HG02678 (cell line): ENCODE measurements around the gene ACTR3.
"Not testable (repeated sequence)": the region's sequence is repeated elsewhere in the genome, so short reads cannot be mapped to it uniquely, and the experiment has no call there.

Source experiments
- ATAC-seq: cut with Tn5 transposase; IDR thresholded peaks from one replicate; pipeline ENCODE4 v1.9.1; 2021; ENCODE audit warnings: mild to moderate bottlenecking, moderate library complexity; ENCODE audit not compliant: unreplicated experiment

ACTR3 gene

DNA sequence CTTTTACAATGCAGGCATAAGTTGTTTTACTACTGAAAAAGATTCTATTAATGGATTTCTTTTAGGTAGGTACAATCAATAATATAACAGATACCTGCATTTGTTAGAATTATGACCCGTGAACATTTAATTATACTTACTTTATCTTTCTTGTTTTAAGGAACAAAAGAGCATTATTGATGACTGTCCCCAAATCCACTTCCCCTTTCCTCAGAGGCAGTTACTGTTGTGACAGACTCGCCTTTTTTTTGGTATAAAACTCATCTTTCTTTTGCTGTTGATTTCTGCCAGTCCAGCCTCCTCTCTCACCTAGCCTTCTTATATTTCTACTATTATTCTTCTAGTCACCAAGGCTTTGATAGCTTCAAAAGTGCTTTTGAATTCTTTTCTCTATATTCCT, 12.1 kb downstream of the ACTR3 start:
- no peak for ATAC-seq

DNA sequence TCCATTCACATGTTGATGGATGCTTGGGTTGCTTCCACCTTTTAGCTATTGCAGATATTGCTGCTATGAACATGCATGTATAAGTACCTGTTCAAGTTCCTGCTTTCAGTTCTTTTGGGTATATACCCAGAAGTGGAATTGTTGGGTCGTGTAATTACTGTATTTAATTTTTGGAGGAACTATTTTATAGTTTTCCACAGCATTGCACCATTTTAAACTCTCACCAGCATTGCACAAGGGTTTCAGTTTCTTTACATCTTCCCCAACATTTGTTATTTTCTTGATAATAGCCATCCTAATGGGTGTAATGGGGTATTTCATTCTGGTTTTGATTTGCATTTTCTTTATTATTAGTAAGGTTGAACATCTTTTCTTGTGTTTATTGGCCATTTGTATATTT, 16.0 kb downstream of the ACTR3 start:
- no peak for ATAC-seq

DNA sequence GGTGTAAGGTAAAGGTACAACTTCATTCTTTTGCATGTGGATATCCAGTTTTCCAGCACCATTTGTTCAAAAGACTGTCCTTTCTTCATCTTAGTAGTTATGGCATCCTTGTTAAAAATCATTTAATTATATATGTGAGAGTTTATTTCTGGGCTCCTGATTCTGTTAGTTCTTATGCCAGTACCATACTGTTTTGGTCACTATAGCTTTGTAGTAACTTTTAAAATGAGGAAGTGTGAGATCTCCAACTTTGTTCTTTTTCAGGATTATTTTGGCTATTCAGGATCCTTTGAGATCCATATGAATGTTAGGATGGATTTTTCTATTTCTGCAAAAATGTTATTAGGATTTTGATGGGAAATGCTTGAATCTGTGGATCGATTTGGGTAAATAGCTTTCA, 16.8 kb downstream of the ACTR3 start:
- no peak for ATAC-seq

DNA sequence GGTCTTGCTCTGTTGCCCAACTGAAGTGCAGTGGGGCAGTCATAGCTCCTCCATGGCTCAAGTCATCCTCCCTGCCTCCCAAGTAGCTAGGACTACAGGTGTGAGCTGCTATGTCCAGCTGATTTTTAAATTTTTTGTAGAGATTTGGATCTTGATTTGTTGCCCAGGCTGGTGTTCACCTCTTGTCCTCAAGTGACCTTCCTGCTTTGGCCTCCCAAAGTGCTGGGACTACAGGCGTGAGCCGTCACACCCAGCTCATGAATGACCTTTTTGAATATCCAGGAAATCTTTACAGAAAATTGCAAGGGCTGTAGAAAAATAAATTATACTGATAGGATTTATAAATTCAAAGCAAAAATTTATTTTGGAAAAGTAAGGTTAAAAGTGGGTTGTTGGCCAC, 17.4 kb downstream of the ACTR3 start:
- no peak for ATAC-seq

DNA sequence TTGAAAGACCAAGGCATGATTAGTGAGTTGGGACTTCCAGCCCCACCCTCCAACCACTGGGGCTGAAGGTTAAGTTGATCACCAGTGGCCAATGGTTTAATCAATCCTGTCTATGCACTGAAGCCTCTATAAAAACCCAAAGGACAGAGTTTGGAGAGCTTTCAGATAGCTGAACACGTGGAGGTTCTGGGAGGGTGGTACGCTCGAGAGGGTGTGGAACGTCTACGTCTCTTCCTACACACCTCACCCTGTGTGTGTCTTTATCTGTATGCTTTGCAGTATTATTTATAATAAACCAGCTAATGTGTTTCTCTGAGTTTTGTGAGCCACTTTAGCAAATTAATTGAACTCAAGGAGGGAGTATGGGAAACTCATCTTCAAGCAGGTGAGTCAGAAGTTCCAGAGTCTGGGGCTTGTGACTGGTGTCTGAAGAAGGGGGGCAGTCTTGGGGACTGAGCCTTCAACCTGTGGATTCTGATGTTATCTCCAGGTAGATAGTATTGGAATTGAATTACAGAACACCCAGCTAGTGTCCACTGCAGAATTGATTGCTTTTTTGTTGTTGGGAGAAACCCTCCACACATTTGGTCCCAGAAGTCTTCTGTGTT, 20.3 kb downstream of the ACTR3 start:
- peak; percentile 31 for ATAC-seq

DNA sequence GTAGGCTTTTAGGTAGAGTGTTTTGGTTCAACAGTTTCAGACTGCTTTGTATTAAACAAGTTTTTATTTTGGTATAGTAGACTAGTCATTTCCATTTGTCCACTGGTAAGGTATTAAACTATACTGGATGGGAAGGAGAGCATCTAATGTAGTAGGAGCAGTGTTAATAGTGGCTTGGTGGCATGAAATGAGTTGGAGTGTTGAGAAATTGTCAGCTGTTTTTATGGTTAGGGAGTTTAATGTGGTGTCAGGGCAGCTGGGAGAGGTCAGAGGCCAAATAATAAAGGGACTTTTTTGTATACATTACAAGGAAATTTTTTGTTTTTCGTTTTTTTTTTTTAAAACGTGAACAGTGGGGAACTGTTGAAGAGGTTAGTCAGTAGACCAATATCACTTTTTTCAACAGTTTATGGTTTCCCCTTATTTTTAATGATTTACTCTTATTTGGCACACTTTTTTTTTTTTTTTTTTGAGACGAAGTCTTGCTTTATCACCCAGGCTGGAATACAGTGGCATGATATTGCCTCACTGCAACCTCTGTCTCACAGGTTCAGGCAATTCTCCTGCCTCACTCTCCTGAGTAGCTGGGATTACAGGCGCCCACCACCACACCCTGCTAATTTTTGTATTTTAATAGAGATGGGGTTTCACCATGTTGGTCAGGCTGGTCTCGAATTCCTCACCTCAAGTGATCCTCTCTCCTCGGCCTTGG, 21.2 kb downstream of the ACTR3 start:
- ATAC-seq = peak; percentile 73

DNA sequence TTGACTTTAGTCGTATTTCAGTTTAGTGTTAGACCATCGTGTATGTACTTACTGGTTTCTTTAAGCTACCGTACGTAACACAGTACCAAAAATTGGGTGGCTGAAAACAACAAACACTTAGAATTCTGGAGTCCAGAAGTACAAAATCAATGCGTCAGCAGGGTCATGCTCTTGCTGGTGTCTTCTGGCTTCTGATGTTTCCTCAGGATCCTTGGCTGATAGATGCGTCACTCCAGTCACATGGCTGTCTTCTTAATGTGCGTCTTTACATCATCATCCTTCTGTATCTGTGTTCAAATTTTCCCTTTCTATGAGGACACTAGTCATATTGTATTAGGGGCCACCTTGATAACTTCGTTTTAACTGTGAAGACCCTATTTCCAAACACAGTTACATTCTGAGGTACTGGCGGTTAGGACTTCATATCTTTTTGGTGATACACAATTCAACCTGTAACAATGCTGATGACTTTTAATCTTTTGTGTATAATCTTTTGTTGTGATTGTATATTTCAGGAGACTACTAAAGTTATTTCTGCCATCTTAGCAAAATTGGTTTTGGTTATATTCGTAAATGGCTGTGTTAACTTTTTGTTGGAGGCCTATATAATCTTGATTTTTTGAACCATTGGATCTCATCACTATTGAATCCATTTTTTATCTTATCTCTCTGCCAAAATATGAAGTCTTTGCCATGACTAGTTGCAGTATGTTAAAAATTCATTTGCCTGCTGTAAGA, 25.4 kb downstream of the ACTR3 start:
- ATAC-seq = no peak

DNA sequence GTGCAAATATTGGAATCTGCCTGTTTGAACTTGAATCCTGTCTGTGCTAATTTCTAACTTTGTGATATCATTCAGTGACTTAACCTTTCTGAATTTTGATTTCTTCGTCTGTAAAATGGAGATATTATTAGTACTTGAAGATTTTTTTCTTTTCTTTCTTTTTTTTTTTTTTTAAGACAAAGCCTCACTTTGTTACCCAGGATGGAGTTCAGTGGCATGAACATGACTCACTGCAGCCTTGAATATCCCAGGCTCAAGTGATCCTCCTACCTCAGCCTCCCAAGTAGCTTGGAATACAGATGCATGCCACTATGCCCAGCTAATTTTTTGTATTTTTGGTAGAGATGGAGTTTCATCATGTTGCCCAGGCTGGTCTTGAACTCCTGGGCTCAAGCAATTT, 28.3 kb downstream of the ACTR3 start:
- no peak for ATAC-seq

DNA sequence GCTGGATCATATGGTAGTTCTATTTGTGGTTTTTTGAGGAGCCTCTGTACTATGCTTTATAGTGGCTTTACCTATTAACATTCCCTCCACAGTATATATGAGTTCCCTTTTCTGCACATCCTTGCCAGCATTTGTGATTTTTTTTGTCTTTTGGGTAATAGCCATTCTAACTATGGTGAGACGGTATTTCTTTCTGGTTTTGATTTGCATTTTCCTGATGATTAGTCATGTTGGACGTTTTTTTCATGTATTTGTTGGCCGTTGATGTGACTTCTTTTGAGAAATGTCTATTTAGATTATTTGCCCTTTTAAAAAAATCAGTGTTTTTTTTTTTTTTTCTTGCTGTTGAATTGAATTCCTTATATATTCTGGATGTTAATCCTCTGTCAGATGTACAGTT, 31.1 kb downstream of the ACTR3 start:
- ATAC-seq = no peak

DNA sequence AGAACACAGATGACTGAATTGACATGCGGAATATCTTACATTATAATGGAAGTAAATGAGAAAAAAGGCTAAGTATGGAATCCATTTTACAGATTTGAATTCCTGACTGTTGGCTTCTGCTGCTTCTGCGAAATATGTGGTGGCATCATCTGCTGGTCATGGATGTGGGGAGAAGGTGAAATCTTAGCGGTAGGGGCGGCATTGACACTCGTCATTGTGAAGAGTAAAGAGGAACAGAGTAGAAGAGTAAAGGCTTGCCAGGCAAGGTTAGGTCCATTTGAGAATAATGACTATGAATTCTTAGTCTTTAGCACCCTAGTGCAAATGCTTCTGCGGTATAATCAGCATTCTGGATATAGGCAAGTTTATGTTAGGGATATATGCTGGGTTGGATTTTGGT, 32.4 kb downstream of the ACTR3 start:
- no peak for ATAC-seq

DNA sequence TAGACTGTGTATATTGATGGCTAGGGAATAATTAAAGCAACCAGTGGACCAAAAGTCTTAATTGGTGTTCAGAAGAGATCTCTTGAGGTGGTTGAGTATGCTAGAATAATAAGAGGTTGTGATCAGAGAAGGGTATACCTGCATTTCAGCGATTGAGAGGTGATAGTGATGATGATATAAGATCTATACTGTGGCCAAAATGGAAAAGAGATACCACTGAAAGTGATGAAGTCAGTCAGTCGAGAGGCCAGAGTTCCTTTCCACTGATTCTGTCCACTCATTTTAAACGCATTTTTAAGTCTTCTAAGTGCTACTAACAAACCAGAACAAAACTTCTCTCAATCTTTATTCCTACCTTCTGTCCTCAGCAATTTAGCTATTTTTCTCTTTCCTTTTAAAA, 32.9 kb downstream of the ACTR3 start:
- no peak for ATAC-seq

DNA sequence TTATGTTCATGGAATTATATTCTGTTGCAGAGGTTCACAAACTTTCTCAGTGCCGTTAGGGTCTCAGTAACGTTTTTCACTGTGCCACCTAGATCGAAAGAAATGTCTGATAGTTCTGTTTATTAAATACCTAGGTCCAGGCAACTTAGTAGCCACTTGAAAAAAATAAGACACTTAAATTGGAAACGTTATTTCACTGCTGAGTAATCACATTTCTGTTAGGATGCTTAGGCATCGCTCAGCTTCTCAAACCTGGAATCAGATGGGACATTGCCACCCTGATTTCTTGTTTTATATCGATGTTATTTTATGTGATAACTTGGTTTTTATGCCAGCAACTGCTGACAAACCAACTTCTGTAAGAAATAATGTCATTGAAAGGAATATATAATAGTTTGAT, 36.0 kb downstream of the ACTR3 start:
- no peak for ATAC-seq

DNA sequence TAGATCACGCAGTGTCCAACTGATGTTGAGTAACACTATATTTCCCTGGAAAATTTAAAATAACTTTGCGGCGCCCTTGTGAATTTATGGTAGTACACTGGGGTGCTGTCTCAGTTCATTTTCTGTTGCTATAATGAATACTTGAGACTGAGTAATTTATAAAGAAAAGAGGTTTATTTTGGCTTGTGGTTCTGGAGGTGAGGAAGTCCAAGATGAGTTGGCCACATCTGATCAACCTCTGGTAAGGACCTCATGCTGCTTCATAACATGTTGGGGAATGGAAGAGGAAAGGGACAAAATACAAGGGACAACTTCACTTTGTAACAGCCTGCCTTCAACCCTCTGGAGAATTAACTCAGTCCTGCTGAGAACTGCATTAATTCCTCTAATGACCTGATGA, 36.4 kb downstream of the ACTR3 start:
- no peak for ATAC-seq

DNA sequence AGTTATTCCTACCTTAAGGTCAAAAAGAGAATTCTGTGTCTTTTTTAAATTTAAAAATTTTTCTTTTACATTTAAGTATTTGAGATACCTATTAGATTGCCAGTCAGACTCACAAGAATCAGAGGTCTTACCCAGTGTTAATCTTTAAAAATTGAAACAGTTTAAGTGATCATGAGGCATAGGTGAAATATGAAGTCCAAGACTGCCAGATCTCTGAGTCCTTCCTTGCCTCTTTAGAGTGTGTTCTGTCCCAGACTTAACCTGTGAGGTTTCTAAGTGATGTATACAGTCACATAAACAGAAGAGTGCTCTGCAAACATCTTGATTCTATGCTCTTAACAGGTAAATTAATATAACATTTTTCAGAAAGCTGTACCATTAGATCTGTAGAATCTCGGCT, 40.6 kb downstream of the ACTR3 start:
- no peak for ATAC-seq

DNA sequence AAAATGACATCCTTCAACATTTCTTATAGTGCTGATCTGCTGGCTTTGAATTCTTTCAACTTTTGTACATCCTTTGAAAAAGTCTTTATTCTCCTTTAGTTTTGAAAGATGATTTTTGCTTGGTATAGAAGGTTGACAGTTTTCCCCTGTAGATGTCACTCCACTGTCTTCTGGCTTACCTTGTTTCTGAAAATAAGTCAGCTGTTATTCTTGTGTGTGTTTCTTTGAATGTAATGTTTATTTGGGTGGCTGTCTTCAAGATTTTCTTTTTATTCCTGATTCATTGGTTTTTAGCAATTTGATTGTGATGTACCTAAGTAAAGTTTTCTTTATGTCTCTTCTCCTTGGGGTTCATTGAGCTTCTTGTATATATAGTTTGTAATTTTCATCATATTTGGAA, 47.6 kb downstream of the ACTR3 start:
- ATAC-seq = no peak

DNA sequence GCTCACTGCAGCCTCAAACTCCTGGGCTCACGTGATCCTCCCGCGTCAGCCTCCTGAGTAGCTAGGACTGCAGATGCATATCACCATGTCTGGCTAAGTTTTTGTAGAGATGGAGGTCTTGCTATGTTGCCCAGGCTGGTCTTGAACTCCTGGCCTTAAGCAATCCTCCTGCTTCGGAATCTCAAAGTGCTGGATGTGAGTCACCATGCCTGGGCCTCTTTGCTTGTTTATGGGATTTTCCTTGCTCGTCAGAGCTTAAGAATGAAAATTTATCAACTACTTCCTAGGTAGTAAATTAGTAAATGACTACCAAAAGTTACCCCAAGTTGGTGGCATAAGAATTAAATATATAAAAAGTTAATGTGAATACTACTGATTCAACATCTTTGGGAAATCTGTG, 51.0 kb downstream of the ACTR3 start:
- no peak for ATAC-seq

DNA sequence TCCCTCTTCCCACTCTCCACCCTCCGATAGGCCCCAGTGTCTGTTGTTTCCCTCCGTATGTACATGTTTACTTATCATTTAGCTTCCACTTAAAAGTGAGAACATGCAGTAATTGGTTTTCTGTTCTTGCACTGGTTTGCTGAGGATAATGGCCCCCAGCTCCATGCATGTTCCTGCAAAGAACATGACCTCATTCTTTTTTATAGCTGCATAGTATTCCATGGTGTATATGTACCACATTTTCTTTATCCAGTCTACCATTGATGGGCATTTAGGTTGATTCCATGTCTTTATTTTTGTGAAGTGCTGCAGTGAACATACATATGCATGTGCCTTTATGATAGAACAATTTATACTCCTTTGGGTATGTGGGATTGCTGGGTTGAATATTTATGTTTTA, 55.9 kb downstream of the ACTR3 start:
- ATAC-seq = not testable (repeated sequence)

DNA sequence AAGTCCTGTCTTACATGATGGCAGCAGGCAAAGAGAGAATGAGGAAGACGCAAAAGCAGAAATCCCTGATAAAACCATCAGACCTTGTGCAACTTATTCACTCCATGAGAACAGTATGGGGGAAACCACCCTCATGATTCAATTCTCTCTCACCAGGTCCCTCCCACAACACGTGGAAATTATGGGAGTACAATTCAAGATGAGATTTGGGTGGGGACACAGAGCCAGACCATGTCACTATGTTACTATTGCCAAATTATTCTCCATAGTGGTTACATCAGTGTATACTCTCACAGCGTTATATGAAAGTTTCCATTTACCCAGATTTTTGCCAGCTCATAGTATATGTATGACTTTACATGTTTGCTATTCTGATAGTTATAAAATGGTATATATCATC, 61.0 kb downstream of the ACTR3 start:
- ATAC-seq = not testable (repeated sequence)

DNA sequence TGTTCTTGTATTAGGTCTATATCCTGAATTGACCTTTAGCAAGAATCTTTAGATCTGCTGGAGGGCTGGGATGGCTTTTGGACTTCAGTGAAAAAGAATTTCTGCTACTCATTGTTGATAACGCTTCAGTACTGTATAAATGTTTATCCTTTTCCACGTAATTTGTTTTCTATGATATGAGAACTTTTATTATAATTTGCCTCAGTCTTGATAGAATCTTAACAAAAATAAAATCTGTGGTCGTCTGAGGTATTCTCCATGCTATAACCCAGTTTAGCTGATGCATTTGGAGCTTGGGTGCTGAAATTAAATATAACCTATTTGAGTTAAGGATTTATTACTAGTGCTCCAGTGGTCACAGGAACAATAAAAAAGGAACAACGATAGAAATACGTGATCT, 71.1 kb downstream of the ACTR3 start:
- ATAC-seq = no peak

DNA sequence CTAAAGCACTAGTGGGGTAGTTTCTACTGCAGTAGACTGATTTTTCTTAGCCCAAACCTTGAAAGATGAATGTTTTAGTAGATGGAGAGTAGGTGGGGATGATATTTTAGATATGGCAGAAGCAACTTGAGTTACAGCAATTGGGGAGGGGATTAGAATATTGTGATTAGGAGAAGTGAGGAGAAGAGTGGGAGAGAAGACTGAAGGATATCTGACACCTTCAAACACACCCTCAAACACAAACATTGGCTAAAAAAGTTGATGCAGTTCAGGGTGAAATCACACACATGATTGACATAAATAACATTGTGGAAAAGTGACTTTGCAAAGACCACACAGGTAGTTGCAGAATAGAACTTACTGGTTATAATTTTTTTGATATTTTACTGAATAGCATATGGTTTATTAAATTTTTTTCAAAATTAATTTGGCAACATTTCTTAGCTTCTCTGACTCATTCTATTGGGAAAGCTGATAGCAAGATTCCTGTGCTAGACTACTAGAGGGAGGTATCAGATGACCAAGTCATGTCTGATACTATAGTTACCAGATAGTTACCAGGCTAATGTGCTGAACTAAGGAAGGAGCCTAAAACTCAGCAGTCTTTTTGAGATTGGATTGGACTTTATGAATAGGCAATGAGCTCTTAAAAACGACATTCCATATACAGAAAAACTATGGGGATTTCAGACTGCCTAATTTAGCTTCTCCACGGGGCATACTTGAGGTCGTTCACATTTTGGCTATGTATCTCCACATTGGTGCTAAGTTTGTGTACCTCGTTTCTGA, 73.0 kb downstream of the ACTR3 start:
- ATAC-seq = no peak

DNA sequence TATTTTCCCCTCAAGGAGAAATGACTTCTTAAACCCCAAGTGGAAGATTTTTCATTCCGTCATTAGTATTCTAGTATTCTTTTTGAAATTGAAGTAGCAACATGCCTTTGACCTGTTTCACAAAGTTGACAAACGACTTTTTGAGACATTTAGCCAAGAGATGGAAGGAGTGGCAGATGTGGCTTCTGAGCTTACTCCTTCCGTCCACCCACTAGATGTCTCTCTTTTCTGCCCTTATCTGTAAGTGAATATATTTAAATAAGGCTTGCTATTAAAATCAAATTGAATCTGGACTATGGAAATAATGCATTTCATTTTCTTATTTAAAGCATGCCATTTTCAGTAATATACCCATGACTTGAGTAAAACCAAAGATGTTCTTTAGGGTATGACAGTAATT, 74.1 kb downstream of the ACTR3 start:
- no peak for ATAC-seq

DNA sequence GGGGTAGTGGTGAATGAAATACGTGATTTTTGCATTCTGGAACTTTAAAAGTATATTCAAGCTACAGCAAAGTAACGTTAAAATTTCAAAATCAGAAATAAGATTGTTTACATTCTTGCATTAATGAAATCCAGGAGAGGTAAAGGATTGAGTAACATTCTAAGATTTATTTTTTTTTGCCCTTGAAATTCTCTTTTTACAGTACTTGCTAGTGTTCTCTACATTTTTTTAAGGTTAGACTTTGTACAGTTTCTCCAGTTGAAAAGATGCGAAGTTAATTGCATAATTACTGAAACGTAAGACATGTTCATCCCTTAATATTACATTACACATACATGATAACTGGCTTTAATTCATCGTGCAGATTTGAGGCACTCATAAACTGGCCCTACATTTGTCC, 74.5 kb downstream of the ACTR3 start:
- no peak for ATAC-seq
